Suprapubic skin (tissue), 4 donors: Measurements from ENCODE around the gene PRKAG2. TPM values are rescaled to one million over a fixed set of nuclear protein-coding genes. Genes with fewer than 3 reads are reported as not detected.
"Not testable (repeated sequence)": the region's sequence is repeated elsewhere in the genome, so short reads cannot be mapped to it uniquely, and the experiment has no call there.

Source experiments
- DNase-seq, 2 donors: peaks; one replicate each; pipeline ENCODE4 v3.0.0-alpha.2; 2019; ENCODE audit warnings: low spot score in 2 of 2
- H3K27ac ChIP-seq: fragments of 200-600 bp; sonication (generic); one replicate; pipeline ENCODE4 v1.5.1; 2019
- H3K27me3 ChIP-seq: fragments of 200-600 bp; sonication (generic); one replicate; pipeline ENCODE4 v1.5.1; 2019
- H3K36me3 ChIP-seq: fragments of 200-600 bp; sonication (generic); one replicate; pipeline ENCODE4 v1.5.1; 2019
- H3K4me1 ChIP-seq: fragments of 200-600 bp; sonication (generic); one replicate; pipeline ENCODE4 v1.5.1; 2019
- H3K4me3 ChIP-seq: fragments of 200-600 bp; sonication (generic); one replicate; pipeline ENCODE4 v1.5.1; 2019; ENCODE audit warnings: mild to moderate bottlenecking
- H3K9me3 ChIP-seq: fragments of 200-600 bp; sonication (generic); one replicate; pipeline ENCODE4 v1.5.1; 2019
- CTCF ChIP-seq, 2 donors: fragments of 200-600 bp in 1 of 2; fragments of 450-650 bp in 1 of 2; sonication (generic) in 1 of 2; IDR thresholded peaks; one replicate each; pipeline ENCODE4 v1.5.1; 2016 to 2019; ENCODE audit warnings: antibody characterized with exemption in 2 of 2, mild to moderate bottlenecking in 1 of 2, moderate library complexity in 1 of 2
- EP300 ChIP-seq: sonication (generic); formaldehyde crosslinking; IDR thresholded peaks from one replicate; pipeline ENCODE4 v1.6.1; 2017; ENCODE audit warnings: antibody characterized with exemption
- POLR2A ChIP-seq, 2 donors: fragments of 450-650 bp; IDR thresholded peaks; one replicate each; pipeline ENCODE4 v1.6.1; 2017; ENCODE audit warnings: antibody characterized with exemption in 2 of 2, mild to moderate bottlenecking in 2 of 2, moderate library complexity in 2 of 2
- POLR2AphosphoS5 ChIP-seq, 3 donors: sonication (generic); formaldehyde crosslinking; IDR thresholded peaks; one replicate each; pipeline ENCODE4 v1.6.1; 2017; ENCODE audit warnings: antibody characterized with exemption in 3 of 3
- WGBS: methylation state at CpG from one replicate; pipeline ENCODE4 v1.1.5; 2018; 5-methylcytosine and 5-hydroxymethylcytosine counted together
- total RNA-seq, 4 donors: library from RNA; depleted of rRNA; stranded (reverse); fragments of >200 nt; gene quantifications; one replicate each; pipeline ENCODE4 v1.1.0, GENCODE V29; 2016

The PRKAG2 gene
- total RNA-seq, 4 donors from 2014 or later = 16.5 to 40.0 (median 17.3) TPM

- TF ChIP-seq EP300 = no peak
- no peak for TF ChIP-seq CTCF (IDR thresholded peaks at IDR 0.05)
- no peak for TF ChIP-seq POLR2A (IDR thresholded peaks at IDR 0.05)
- TF ChIP-seq POLR2AphosphoS5 (IDR thresholded peaks at IDR 0.05) = no peak
- no peaks in the 10 kb centered on the region for H3K9me3 ChIP-seq
- no peak overlapping the region for H3K4me3 ChIP-seq
- H3K27ac ChIP-seq = no peak overlapping the region
- DNase-seq = no peak
- WGBS = 88% methylated on average over 17 of the region's 17 CpGs
- H3K36me3 ChIP-seq = no peaks in the 10 kb centered on the region
- no peaks in the 10 kb centered on the region for H3K27me3 ChIP-seq
- peaks cover 13% of the 10 kb centered on the region for H3K4me1 ChIP-seq
These were observed 335.0 kb downstream of the PRKAG2 start for GRCh38 chr7:151541709-151542499.

DNA sequence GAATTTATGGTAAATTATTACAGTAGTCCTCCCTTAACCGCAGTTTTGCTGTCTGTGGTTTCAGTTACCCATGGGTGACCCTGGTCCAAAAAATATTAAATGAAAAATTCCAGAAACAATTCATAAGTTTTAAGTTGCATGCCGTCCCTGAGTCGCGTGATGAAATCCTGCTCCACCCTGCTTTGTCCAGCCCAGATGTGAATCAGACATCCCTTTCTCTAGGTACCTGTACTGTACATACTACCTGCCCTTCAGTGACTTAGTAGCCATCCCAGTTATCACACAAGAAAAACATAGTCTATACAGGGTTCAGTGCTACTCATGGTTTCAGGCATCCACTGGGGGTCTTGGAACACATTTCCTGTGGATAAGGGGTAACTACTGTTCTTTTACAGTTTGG, 336.8 kb downstream of the PRKAG2 start:
- Histone ChIP-seq H3K4me3 (no peak overlapping the region), H3K4me1 (peaks cover 13% of the 10 kb centered on the region), H3K36me3 (no peaks in the 10 kb centered on the region), H3K27me3 (no peaks in the 10 kb centered on the region), H3K9me3 (no peaks in the 10 kb centered on the region), H3K27ac (no peak overlapping the region)
- 93% methylated on average over 4 of the region's 4 CpGs for WGBS
- DNase-seq = no peak
- TF ChIP-seq POLR2A (IDR thresholded peaks at IDR 0.05) (no peak), POLR2AphosphoS5 (IDR thresholded peaks at IDR 0.05) (no peak), EP300 (no peak), CTCF (IDR thresholded peaks at IDR 0.05) (no peak)

DNA sequence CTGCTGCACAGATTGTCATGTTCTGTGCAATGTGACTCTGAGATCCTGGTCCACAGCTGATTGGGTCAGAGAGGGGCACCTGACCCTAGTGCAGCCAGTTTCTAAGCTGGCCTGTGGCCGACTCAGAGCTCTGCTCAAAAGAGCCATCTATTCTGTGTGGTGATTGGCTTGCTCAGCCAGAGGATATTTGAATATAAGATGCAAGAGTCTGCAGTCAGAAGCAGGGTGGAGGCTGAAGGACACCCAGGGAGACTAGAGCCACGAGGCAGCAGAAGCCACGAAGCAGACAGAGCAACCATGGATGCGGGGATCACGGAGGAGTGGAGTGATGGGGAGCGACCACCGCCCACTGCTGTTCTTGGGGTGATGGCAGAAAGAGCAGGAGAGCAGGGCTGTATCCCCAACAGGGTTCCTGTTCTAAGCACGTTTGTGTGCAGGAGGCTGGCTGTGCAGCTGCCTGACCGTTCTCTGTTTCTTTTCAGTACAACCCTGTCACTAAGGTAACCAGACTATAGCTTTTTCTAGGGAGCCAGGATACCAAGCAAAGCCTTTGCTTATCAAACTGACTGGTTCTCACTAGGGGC, 337.7 kb downstream of the PRKAG2 start:
- H3K27ac ChIP-seq = no peak overlapping the region
- no peak for DNase-seq
- H3K4me3 ChIP-seq = no peak overlapping the region
- TF ChIP-seq POLR2AphosphoS5 (IDR thresholded peaks at IDR 0.05) = no peak
- TF ChIP-seq POLR2A (IDR thresholded peaks at IDR 0.05) = no peak
- TF ChIP-seq EP300 = no peak
- no peak for TF ChIP-seq CTCF (IDR thresholded peaks at IDR 0.05)
- no peaks in the 10 kb centered on the region for H3K9me3 ChIP-seq
- no peaks in the 10 kb centered on the region for H3K27me3 ChIP-seq
- peaks cover 13% of the 10 kb centered on the region for H3K4me1 ChIP-seq
- 75% methylated on average over 8 of the region's 9 CpGs for WGBS
- no peaks in the 10 kb centered on the region for H3K36me3 ChIP-seq

DNA sequence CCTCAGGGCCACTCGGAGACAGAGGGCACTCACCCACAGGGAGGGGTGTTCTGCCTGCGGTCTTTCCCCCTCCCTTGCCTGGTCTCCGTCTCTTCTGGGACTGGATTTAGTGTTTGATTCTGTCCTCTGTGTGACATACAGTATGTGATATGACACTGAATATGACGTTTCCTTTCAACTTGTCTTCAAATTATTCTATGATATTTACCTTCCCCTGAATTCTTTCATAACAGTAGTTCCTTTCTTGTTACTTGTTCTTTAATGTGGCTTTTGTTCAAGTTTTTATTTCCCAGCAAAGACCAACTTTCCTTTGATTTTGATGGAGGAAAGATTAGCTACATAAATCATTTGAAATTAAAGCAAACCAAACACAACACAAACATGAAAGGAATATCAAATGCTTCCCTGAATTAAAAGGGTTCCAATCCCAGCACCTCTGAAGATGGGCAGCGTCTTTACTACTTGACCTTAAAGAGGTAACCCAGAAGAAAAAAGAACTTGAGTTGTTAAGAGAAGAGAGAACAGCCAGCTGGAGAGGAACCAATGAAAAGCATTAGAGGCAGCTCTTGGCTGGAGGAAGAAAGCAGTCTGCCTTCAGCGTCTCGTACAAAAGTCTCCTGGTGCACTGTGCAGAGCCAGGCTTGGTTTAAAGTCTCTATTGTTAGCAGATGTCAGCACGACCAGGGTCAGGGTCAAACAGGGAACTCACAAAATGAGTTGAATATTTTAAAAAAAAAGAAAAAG, 338.9 kb downstream of the PRKAG2 start:
- H3K36me3 ChIP-seq = no peaks in the 10 kb centered on the region
- TF ChIP-seq POLR2AphosphoS5 (IDR thresholded peaks at IDR 0.05) (no peak), EP300 (no peak), POLR2A (IDR thresholded peaks at IDR 0.05) (no peak), CTCF (IDR thresholded peaks at IDR 0.05) (no peak)
- no peaks in the 10 kb centered on the region for H3K27me3 ChIP-seq
- DNase-seq = no peak
- H3K4me1 ChIP-seq = peaks cover 13% of the 10 kb centered on the region
- H3K27ac ChIP-seq = peak overlapping the region; percentile 37
- H3K9me3 ChIP-seq = no peaks in the 10 kb centered on the region
- no peak overlapping the region for H3K4me3 ChIP-seq
- WGBS = 17% methylated on average over 8 of the region's 8 CpGs

DNA sequence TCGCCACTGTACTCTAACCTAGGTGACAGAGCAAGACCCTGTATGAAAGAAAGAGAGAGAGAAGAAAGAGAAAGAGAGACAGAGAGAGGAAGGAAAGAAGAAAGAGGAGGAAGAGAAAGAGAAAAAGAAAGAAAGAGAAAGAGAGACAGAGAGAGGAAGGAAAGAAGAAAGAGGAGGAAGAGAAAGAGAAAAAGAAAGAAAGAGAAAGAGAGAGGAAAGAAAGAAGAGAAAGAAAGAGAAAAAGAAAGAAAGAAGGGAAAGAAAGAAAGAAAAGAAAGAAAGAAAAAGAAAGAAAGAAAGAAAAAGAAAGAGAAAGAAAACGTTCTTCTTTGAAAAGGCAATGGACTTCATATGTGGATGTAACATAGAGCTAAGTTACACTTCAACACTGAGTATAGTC, 340.7 kb downstream of the PRKAG2 start:
- 92% methylated on average over 2 of the region's 2 CpGs for WGBS

More for the DNA sequence above, 340.7 kb downstream of the PRKAG2 start:
- H3K27ac ChIP-seq, H3K4me3 ChIP-seq, H3K27me3 ChIP-seq, H3K9me3 ChIP-seq, H3K36me3 ChIP-seq, DNase-seq: not testable (repeated sequence)
- H3K4me1 ChIP-seq = peaks cover 13% of the 10 kb centered on the region
